H4 (cell line): ENCODE measurements around the gene REXO1. TPM values are rescaled to one million over a fixed set of nuclear protein-coding genes. Genes with fewer than 3 reads are reported as not detected.
"Not testable (repeated sequence)": the region's sequence is repeated elsewhere in the genome, so short reads cannot be mapped to it uniquely, and the experiment has no call there.

Experiments used
- DNase-seq: peaks from one replicate; pipeline ENCODE4 v3.0.0-alpha.2; 2015; ENCODE audit warnings: low spot score
- total RNA-seq: library from RNA; depleted of rRNA; stranded (reverse); fragments of >200 nt; shearing (Covaris generic); gene quantifications from 2 replicates; pipeline ENCODE4 v1.2.3, GENCODE V29; 2014

The REXO1 gene
- total RNA-seq, 1 experiment from 2014 or later: 4.2 TPM

DNA sequence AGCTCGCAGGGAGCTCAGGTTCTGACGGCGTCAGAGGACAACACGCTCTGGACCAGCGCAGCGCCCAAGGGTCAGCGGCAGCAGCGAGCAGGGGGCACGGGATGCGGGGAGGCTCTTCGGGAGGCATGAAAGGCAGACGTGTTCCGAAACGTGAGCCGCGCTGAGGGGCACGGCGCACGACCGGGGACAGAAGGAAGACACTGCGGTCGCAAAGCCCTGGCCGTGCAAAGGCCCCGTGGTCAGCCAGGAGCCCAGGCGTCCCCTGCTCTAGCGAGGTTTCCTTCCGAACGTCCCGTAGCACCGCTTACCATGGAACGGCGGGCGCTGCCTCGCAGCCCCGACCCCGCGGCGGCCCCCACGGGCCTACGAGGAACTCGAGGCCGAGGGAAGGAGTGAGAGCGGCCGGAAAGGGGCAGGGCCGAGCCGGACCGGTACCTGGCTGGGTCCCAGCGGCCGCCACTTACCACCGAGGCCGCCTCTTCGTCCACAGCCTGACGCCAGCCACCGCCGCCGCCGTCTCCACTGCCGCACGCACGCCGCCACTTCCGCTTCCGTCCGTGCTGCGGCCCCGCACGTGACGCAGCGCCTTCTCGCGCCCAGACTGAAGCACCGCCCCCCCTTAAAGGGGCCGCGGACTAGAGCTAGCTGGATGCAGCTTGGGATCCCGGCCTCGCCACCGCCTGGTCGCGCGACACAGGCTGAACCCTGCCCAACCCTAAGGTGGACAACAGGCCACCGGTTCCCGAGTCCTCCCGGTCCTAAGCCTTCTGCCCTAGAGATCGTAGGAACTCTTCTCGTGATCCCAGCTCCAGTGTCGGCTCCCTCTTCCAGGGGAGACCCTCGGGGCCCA, 27.6 kb upstream of the REXO1 start:
- DNase-seq: peak; percentile 91

DNA sequence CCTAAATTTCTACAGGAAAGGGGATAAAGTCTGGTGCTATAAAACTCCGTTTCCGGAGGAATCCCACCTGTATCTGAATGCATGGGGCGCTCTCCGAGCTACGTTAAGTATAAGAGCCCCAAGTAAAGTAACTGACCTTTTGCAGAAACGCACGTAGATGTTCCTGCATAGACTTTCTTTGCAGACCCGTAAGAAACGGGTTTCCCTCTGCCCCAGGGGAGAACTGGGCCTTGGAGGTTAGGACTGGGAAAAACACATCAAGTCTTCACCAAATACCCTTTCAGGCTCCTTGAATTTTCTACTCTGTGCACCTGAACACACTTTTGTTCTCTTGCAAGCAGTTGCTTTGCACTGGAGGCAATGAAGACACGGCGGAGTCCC, 27.0 kb upstream of the REXO1 start:
- not testable (repeated sequence) for DNase-seq

DNA sequence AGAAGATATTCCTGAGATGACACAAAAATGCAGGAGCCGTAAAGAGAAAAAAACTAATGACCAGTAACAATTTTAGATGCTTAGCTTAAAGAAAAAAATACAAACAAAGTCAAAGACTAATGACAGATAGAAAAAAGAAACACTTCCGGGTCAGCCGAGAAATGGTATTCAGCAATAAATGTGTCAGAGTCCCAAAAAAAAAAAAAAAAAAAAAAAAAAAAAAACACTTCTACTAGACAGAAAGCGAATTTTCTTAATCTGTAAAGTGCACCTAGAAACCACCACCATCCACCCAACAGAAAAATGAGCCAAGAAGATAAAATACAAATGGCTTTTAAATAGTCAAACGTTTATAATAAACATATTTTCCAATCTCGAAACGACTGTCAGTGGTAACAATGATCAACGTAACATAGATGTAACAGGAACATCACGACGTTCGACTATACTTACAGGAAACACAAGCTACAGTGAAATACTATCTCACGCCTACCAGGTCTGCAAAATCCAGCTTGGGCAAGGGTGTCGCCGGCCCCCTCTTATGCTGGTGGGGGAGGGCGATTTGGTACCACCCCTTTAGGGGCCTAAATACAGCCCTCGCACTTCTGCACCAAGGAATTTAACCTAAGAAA, 26.4 kb upstream of the REXO1 start:
- no peak for DNase-seq

DNA sequence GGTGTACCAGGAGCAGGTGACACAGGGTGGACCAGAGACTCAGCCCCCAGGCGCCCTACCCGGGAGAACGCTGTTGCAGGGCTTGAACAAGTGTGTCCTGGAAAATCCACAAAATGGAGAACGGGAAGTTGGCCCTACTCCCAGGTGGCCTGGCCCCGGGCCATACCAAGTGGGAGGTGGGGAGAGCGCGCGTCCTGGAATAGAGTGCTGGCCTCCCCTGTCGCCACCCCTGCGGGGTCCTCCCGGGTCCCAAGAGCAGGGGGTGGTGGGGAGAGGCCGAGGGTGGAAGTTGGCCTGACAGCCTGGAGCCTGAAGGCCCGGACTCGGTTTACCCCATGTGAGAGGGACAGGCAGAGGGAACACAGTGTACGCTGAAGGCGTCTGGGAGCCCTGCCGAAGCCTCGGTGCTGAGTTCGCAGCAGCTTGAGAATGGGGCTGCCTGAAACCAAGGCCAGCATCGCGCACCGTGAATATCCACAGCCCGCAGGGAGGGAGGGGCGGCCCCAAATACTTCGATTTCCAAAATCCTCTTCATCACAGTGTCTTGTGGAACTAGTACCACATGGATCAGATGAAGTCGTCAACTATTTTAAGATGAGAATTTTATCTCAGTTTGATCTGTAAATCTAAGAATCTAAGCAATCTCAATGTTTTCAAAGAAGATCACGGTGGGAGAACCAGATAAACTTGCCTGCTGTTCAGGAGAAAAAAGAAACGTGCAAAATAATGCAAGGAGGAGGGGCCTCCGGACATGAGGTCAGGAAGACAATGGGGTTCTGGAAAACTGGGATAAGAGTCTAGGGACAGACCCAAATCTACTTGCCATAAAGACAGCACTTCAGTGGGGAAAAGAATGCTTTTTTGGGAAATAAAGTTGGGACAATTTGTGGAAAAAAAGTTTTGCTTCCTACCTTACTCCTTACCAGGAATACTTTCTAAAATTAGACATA, 25.5 kb upstream of the REXO1 start:
- no peak for DNase-seq

DNA sequence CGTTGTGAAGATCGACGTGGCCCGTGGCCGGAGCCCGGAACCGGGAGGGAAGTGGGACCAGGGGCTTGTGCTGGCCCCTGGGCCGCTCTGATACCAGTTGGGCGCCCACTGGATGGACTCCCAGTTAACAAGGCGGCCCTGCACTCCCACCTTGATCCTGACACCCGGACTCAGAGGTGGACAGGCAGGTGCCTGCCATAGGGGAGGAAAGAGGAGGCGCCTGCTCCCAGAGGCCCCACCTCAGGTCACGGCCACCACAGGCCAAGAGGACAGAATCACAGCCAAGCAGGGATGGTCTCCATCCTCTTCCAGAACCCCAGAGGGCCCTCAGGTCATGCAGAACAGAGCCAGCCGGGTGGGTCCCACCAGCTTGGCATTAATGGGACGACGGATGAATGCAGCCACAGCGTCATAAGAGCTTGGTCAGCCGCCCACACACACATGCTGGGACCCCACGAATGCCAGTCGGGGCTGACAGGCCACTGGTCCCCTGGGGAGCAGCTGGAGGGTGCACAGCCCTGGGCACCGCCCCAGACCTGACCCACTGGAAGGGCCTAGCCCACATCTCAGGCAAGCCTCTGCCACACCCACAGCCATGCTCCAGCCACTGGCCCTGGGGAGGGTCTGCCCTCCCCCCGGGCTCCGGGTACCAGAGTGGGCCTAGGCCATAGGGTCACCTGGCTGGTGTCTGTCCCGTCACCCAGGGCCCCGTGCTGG, 24.7 kb upstream of the REXO1 start:
- no peak for DNase-seq

DNA sequence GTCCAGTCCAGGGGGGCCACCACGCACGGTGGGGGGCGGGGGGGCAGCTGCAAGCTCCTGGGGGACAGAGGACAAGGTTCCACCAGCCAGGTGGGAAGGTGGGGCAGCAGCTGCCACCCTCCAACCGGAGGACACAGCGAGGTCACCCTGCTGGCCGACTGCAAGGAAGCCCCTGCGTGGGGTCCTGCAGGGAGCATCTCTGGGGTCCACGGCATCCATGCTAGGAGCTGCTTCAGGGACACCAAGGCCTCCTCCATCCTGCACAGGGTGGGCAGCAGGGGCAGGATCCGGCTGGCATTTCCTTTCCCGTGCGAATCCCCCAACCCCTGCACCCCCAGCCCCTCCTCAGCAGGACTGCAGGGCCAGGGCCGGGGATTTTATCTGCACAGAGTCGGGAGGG, 23.3 kb upstream of the REXO1 start:
- DNase-seq: no peak

DNA sequence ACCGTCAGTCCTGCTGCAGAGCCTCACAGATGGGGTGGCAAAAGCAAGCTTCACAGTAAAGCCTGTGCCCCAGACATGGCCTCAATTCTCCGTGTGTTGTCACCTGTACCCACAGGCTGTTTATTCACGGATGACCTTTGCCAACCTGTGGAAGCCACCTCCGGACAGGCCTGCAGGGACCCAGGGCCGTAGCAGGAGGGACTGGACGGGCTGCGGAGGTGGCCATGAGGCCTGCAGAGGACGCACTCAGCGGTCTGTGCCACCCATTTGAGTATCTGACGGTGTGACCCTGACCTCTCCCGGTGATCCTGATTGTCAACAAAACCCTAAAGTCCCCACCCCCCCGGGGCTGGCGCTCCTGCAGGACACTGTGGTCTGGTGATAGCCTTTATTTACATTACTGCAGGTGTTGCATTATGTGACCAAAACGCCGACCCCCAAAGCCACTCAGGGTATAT, 22.9 kb upstream of the REXO1 start:
- DNase-seq: no peak

DNA sequence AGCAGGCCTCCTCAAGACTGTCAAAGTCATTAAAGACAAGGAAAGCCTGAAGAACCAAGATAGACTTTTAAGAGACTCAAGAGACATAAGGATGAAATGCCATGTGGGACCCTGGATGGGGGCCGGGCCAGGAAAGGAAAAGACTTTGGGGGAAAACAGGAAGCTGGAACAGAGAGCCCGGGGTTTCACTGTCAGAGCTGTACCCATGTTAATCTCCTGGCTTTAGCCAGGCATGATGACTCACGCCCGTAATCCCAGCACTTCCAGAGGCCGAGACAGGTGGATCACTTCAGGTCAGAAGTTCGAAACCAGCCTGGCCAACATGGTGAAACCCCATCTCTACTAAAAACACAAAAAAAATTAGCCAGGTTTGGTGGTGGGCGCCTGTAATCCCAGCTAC, 20.7 kb upstream of the REXO1 start:
- DNase-seq: no peak

DNA sequence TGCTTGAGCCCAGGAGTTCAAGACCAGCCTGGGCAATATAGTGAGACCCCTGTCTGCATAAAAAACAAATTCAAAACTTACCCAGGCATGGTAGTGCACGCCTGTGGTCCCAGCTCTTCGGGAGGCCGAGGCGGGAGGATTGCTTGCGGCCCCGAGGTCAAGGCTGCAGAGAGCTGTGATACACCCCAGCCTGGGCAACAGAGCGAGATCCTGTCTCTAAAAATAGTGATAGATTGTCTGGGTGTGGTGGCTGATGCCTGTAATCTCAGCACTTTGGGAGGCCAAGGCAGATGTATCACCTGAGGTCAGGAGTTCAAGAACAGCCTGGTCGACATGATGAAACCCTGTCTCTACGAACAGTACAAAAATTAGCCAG, 19.1 kb upstream of the REXO1 start:
- DNase-seq: no peak

DNA sequence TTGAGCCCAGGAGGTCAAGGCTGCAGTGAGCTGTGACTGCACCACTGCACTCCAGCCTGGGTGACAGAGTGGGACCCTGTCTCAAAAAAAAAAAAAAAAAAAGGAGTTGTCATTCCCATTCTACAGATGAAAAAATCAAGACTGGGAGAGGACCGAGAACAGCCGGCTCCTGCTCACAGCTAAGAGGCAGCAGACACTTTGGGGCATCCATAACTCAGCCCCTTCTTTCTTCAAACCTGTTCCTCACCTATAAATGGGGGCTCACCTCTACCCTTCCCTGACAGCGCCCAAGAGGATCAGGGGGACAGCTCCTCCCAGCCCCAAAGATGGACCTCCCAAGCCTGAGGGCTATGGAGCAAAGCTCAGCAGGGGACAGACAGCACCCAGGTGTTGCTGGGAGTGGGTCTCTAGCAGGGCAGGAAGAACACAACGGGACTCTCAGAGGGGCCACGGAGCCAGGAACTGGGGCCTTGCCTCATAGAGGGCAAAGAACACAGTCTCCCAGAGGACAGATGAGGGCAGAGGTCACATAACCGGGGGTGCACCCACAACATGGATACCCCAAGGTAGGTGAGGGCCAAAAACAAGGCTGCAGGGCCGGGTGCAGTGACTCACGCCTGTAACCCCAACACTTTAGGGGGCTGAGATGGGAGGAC, 18.5 kb upstream of the REXO1 start:
- DNase-seq: no peak

DNA sequence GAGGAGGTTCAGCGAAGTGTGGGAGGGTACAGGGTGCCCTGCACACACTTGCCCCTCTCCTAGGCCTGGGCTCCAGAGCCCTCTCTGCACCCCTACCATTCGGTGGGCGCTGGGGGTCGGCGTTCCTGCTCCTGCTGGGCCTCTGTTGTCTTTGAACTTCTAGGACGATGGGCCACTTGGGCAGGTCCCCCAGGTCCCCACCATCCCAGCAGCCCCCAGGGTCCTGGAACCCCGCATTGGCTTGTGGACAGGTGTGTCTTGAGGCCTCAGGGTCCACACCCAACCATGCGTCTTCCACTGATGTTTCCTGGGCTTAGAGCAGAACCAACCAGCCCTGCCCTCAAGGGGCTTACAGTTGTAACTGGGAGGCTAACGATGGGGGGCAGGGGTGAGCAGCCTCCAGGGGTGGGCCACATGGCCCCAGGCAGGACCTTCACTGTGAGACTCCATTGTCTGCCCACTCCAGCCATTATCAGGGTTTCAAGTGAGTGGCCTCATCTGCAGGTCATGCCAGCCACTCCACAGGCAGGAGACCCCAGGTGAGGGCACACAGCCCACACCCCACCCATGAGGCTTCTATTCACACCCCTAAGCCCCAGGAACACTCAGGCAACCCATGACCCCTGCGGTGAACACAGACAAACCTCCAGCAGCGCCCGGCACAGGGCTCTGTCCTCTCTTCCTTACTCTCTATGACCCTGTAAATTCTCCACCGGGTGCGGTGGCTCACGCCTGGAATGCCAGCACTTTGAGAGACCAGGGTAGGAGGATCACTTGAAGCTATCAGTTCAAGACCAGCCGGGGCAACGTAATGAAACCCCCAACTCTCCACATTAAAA, 17.1 kb upstream of the REXO1 start:
- no peak for DNase-seq

DNA sequence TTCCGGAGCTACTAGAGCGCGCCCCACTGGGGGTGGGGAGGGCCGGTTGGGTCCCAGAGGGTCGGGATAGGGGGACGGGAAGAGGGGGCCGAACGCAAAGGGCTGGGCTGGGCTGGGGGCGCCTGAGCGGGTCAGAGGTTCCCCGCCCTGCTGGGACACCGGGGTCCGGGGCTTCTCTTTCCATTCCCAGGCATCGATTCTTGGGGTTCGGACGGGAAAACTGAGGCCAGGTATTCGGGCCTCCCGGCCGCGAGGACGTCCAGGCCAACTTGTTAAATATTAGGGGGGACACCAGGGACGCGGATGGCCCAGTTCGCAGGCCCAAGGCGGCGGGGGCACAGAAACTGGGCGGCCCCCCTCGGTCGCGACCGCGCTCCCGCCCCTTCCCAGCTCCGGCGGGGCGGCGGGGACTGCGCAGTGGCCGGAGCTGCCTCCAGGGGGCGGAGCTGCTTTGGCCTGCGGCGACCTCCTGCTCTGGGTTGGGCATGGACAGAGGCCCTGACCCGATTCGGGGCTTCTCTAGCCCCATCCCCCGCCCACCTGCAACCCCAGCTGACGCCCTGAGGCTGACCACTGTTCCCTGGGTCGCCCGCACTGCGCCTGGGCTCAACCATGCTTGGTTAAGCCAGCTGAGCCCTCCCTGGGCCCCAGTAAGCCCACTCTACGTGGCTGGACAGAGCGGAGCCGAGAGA, 16.3 kb upstream of the REXO1 start:
- DNase-seq: peak; percentile 46

DNA sequence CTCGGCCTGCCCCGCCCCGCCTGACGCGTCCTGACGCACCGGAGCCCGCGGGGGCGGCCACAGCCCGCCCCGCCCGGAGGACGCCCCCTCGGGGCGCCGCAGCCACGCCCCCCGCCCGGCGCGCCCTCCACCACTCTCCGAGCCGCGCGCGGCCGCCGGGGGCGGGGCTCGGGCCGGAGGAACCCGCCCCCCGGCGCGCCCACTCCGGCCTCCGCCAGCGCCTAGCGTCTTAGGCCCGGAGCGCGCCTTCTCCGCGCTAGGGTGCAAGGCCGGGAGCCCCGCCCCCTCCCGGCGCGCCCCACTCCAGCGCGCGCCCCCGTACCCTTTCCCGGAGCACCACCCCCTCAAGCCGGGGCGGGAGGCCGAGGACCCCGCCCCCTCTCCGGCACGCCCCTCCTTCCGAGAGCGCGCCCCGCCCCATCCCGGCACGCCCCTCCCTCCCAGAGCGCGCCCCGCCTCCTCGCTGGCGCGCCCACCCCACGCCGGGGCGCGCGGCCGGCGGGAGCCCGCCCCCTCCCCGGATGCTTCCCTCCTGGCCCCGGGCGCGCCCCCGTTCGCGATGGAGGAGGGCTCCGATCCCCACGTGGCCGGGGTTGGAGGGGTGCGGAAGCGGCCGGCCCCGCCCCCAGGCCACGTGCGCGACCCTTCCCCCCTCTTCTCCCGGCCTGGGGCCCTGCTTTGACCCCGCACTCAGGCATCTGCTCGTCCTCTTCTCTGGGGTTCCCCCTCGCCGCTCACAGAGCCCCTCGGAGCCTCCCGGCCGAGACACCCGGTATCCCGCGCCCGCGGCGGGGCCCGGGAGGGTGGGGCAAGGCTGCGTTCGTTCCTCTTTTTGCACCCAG, 15.6 kb upstream of the REXO1 start:
- DNase-seq: peak; percentile 83

DNA sequence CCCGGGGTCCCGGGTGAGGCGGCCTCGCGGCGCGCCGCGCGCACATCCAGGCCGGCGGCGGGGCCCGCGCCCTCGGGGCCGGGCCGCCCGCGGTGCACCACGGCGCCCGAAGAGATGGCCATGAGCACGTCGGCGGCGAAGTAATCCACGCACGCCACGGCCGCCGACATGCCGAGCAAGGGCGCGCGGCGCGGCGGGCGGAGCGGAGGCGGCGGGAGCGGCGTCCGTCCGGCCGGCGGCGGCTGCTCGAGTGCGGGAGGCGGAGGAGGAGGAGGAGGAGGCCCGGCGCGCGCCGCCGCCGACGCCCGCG, 15.0 kb upstream of the REXO1 start, which contains the start of gene KLF16:
Gene KLF16 (minus strand): TSS at position 252 of the 310 bp plus-strand sequence. CDS start 82 bp downstream, at position 170.
- no peak for DNase-seq

DNA sequence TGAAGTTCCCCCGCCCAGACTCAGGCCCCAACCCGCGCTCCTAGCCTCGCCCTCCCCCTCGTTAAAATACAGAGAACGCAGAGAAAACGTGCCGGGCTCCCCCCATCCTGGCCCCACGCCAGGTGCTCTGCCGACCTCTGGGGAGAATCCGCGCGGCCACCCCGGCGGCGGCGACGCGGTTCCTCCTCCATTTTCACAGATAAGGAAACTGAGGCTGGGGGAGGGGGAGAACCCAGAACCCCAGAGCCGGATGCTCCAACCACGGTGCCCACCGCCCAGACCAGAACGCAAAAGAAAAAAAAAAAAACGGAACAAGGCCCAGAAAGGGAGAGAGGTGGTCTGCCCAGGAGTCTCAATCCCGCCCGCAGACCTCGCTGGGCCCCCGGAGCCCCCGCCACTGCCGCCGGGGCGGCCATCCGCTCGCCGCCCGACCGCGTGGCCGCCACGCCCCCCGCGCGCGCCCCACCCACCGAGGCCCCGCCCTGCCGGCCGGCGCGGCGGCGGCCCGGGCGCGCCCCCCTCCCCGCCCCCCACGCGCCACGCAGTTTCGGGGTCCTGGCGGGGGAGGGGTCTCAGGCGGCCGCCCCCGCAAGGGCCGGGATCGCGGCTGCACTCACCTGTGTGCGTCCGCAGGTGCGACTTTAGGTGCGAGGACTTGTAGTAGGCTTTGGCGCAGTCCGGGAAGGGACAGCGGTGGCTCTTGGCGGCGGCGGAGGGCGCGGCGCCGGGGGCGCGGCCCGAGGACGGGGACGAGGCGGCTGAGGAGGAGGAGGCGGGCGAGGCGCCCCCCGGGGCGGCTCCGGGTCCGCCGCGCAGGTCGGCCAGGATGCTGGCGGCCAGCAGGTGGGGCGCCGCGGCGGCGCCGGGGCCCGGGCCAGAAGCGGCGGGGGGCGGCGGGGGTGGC, 14.4 kb upstream of the REXO1 start:
- no peak for DNase-seq

DNA sequence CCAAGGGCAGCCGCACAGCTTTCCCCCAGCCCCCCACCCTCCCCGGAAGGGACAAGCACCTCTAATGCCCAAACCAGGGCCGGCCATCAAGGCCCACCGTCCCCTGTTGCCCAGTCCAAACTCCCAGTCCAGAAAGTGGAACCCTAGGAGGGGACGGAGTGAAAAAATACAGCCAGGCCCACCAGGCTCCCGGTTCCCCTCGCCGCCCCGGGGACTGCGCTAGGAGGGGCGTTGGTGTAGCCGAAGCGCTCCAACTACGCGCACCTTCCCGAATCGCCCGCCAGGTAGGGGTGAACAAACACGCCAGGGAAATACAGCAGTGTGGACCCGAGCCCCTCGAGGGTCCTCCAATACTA, 13.8 kb upstream of the REXO1 start:
- no peak for DNase-seq

DNA sequence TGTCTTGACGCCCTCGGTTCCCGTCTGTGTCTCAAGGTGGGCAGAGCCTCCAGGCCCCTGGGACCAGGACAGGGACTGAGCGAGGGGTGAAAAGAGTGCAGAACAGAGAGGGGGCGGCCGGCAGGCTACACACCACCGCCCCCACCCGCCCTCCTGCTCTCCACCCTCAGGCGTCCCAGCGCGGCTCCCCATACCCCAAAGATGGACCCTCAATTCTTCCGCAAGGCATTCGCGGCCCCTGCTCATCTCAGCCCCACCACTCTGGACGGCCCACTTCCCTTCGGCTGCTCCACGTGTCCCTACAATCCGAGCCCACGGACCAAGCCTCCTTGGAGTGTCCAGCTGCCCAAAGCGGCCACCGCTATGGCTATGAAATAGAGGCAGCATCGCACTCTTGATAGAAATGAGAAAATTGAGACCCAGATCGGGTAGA, 13.3 kb upstream of the REXO1 start:
- no peak for DNase-seq
